Ovary (tissue), 10 donors: ENCODE results near the gene PNMA8B. TPM values are rescaled to one million over a fixed set of nuclear protein-coding genes. Genes with fewer than 3 reads are reported as not detected.

Source experiments
- DNase-seq, 5 donors: peaks; one replicate each; pipeline ENCODE4 v3.0.0-alpha.2; 2019 to 2020
- H3K27ac ChIP-seq, 2 donors: fragments of 200-600 bp; one replicate each; pipeline versions ENCODE4 v1.5.1 to v1.8.0; 2019 to 2022
- H3K27me3 ChIP-seq: fragments of 200-600 bp; one replicate; pipeline ENCODE4 v1.8.0; 2022
- H3K36me3 ChIP-seq: fragments of 200-600 bp; sonication (generic); one replicate; pipeline ENCODE4 v1.5.1; 2019
- H3K4me1 ChIP-seq: one replicate; pipeline ENCODE4 v1.8.1; 2013; ENCODE audit warnings: mild to moderate bottlenecking, moderate library complexity; ENCODE audit not compliant: insufficient read depth
- H3K4me3 ChIP-seq: fragments of 200-600 bp; sonication (generic); one replicate; pipeline ENCODE4 v1.5.1; 2017
- H3K9me3 ChIP-seq, 2 donors: fragments of 200-600 bp in 1 of 2; sonication (generic) in 1 of 2; one replicate each; pipeline versions ENCODE4 v1.5.1 to v1.8.1; 2013 to 2019; ENCODE audit warnings: mild to moderate bottlenecking in 1 of 2, moderate library complexity in 1 of 2
- EP300 ChIP-seq: sonication (generic); formaldehyde crosslinking; IDR thresholded peaks from one replicate; pipeline ENCODE4 v1.6.1; 2017; ENCODE audit warnings: antibody characterized with exemption
- POLR2A ChIP-seq: fragments of 450-650 bp; IDR thresholded peaks from one replicate; pipeline ENCODE4 v1.6.1; 2017; ENCODE audit warnings: antibody characterized with exemption, mild to moderate bottlenecking, moderate library complexity
- WGBS, 3 donors: extraction: QIAGEN DNeasy Blood & Tissue Kit in 1 of 3; methylation state at CpG; one replicate each; pipeline versions ENCODE4 v1.1.5 to v1.1.7; 2013 to 2017; 5-methylcytosine and 5-hydroxymethylcytosine counted together
- intact Hi-C, 4 donors: fragments of 100-400 bp; cut with DNase I; formaldehyde crosslinking; loops; one replicate each; pipeline versions ENCODE4 v1.11.0 to v1.15.1; 2022 to 2023
- long read RNA-seq, 3 donors: library from polyadenylated mRNA in 2 of 3; unstranded in 2 of 3; transcript quantifications; one replicate each; pipeline ENCODE4 v2.0.0 and lab custom pipeline, GENCODE V29; 2021 to 2026
- polyA plus RNA-seq, 2 donors: library from polyadenylated mRNA; stranded (reverse); fragments of 200-250 nt in 1 of 2; fragments of 350-450 nt in 1 of 2; fragmentation: Illumina TruSeq in 1 of 2; extraction: RNeasy Lipid Tissue Mini Kit (QIAGEN cat#74804) in 1 of 2; gene quantifications; one replicate each; pipeline ENCODE4 v1.2.3, GENCODE V29; 2013 to 2014
- total RNA-seq, 7 donors: library from RNA; depleted of rRNA in 2 of 7; stranded (reverse); fragments of >200 nt in 2 of 7; fragmentation: NEBNext Ultra II Directional in 3 of 7; extraction: Animal tissue kit (Norgen Biotek cat#: 25700) in 3 of 7; gene quantifications; one replicate each; pipeline versions ENCODE4 v1.1.0 to v1.2.4, GENCODE V29; 2016 to 2023
- TF ChIP-seq, protein P1 (sequence below), 3 donors: fragments of 450-650 bp in 2 of 3; fragments of 200-600 bp in 1 of 3; IDR thresholded peaks; one replicate each; pipeline versions ENCODE4 v1.5.1 to v1.8.0; 2016 to 2022; ENCODE audit warnings: antibody characterized with exemption in 3 of 3, mild to moderate bottlenecking in 1 of 3
- donor health status: DM: no; HTN: no; CAD: no; lungs with moderate emphysema.
- donor health status: DM: no; HTN: no; CAD: no.
- donor health status: Bipolar disorder and iron deficiency.
- donor health status: DM: yes; HTN: yes; CAD: no.
- donor health status: DM: no; HTN: no; CAD: no.
- donor health status: DM: yes; HTN: yes; CAD: no.

PNMA8B gene, protein sequence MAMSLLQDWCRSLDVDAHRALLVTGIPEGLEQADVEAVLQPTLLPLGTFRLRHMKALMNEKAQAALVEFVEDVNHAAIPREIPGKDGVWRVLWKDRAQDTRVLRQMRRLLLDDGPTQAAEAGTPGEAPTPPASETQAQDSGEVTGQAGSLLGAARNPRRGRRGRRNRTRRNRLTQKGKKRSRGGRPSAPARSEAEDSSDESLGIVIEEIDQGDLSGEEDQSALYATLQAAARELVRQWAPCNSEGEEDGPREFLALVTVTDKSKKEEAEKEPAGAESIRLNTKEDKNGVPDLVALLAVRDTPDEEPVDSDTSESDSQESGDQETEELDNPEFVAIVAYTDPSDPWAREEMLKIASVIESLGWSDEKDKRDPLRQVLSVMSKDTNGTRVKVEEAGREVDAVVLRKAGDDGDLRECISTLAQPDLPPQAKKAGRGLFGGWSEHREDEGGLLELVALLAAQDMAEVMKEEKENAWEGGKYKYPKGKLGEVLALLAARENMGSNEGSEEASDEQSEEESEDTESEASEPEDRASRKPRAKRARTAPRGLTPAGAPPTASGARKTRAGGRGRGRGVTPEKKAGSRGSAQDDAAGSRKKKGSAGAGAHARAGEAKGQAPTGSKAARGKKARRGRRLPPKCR
- total RNA-seq (10 to 100 TPM in 1 of 7 donors, 1 to 10 TPM in 6; 2.8 to 10.6 (median 6.2) TPM), polyA plus RNA-seq (1 to 10 TPM in 1 of 2 donors, under 1 TPM in 1; 0.97 to 5.2 TPM)
- long read RNA-seq, donor 1, full-length matches to known transcripts, result 23 of 23 reads
- long read RNA-seq, donor 1, partial matches to known transcripts, result 0 of 23 reads
- long read RNA-seq, donor 1, other reads (novel, unspliced or antisense), result 0 of 23 reads
- long read RNA-seq, donor 2, full-length matches to known transcripts, result 6 of 6 reads
- long read RNA-seq, donor 2, partial matches to known transcripts, result 0 of 6 reads
- long read RNA-seq, donor 2, other reads (novel, unspliced or antisense), result 0 of 6 reads
- long read RNA-seq, donor 3, full-length matches to known transcripts, result 20 of 20 reads
- long read RNA-seq, donor 3, partial matches to known transcripts, result 0 of 20 reads
- long read RNA-seq, donor 3, other reads (novel, unspliced or antisense), result 0 of 20 reads

- Histone ChIP-seq H3K9me3 (no peaks in the 10 kb centered on the region), H3K4me3 (peak within 1 kb of the TSS; percentile 18), H3K27ac (no peak within 1 kb of the TSS), H3K4me1 (peaks cover 5% of the 10 kb centered on the region), H3K36me3 (no peaks in the 10 kb centered on the region), H3K27me3 (no peaks in the 10 kb centered on the region)
- peak; percentile 81 to 91 (median 85) for DNase-seq
- TF ChIP-seq, protein P1, sequence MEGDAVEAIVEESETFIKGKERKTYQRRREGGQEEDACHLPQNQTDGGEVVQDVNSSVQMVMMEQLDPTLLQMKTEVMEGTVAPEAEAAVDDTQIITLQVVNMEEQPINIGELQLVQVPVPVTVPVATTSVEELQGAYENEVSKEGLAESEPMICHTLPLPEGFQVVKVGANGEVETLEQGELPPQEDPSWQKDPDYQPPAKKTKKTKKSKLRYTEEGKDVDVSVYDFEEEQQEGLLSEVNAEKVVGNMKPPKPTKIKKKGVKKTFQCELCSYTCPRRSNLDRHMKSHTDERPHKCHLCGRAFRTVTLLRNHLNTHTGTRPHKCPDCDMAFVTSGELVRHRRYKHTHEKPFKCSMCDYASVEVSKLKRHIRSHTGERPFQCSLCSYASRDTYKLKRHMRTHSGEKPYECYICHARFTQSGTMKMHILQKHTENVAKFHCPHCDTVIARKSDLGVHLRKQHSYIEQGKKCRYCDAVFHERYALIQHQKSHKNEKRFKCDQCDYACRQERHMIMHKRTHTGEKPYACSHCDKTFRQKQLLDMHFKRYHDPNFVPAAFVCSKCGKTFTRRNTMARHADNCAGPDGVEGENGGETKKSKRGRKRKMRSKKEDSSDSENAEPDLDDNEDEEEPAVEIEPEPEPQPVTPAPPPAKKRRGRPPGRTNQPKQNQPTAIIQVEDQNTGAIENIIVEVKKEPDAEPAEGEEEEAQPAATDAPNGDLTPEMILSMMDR (IDR thresholded peaks at IDR 0.05), result no peak
- no peak for TF ChIP-seq EP300
- TF ChIP-seq POLR2A, result no peak
- intact Hi-C loops, result no loop called here
- WGBS, 3 donors, result 3 to 6% (median 3%) methylated on average over 17 to 29 of the region's 29 CpGs
Observed at GRCh38 chr19:46495786-46496099, at the start of gene PNMA8B. Gene PNMA8B, minus strand, starts transcription at chr19:46495867. Its CDS starts 402 bp downstream, at chr19:46495465.

DNA sequence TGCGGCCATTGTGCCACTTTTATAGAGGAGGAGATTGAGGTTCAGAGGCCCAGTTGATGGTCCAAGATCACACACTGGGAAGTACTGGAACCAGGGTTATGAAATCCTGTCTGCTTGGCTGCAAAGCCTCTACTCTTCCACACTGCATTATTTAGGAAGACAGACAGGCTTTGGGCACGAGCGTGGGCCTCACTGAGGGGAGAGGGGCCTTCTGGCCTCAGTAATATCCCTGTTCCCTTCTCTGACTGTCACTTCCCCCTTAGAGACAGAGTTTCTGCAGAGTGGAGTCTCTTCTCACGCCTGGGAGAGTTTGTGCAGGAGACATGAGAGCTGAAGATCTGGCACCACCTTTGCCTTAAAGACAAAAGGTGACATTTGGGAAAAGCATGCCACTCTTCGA is 49.0 kb upstream of the PNMA8B start:
- Histone ChIP-seq H3K4me3 (no peak overlapping the region), H3K4me1 (no peaks in the 10 kb centered on the region), H3K36me3 (no peaks in the 10 kb centered on the region), H3K27me3 (no peaks in the 10 kb centered on the region), H3K27ac (no peak overlapping the region), H3K9me3 (no peaks in the 10 kb centered on the region)
- TF ChIP-seq EP300 (no peak), POLR2A (no peak)
- TF ChIP-seq, protein P1 (IDR thresholded peaks at IDR 0.05), result no peak
- WGBS, 3 donors, result 84 to 85% (median 84%) methylated on average over 5 of the region's 5 CpGs
- intact Hi-C loops, result no loop called here
- DNase-seq, result no peak

GRCh38 chr19:46542428-46543230 is 47.0 kb upstream of the PNMA8B start:
- TF ChIP-seq, protein P1 (IDR thresholded peaks at IDR 0.05), result peak; percentile 75 to 88 (median 86)
- no peak for TF ChIP-seq POLR2A
- Histone ChIP-seq H3K4me3 (no peak overlapping the region), H3K27me3 (no peaks in the 10 kb centered on the region), H3K4me1 (no peaks in the 10 kb centered on the region), H3K36me3 (no peaks in the 10 kb centered on the region), H3K27ac (no peak overlapping the region), H3K9me3 (no peaks in the 10 kb centered on the region)
- WGBS, 3 donors, result 29 to 36% (median 35%) methylated on average over 15 of the region's 15 CpGs
- intact Hi-C loops, result no loop called here
- peak; percentile 82 to 93 (median 89) for DNase-seq
